ENCODE results near the gene GPC6. TPM values are rescaled to one million over a fixed set of nuclear protein-coding genes. Genes with fewer than 3 reads are reported as not detected.
A peak's percentile ranks its signal among the peaks of the same experiment; 100 is the strongest.

GPC6 gene
- total RNA-seq, 1 donor from 2014 or later, result 8.4 TPM

GRCh38 chr13:93420887-93421286, 194.3 kb downstream of the GPC6 start:
- no peaks in the 10 kb centered on the region for H3K4me1 ChIP-seq
- DNase-seq, result no peak
- no peak overlapping the region for H3K27ac ChIP-seq
- ATAC-seq, result no peak
- TF ChIP-seq CTCF (IDR thresholded peaks at IDR 0.05), result no peak
- H3K27me3 ChIP-seq, result no peaks in the 10 kb centered on the region
- H3K36me3 ChIP-seq, result no peaks in the 10 kb centered on the region
- H3K4me3 ChIP-seq, result no peak overlapping the region
- intact Hi-C loops (cut with DNase I), result no loop called here
- no peaks in the 10 kb centered on the region for H3K9me3 ChIP-seq

GRCh38 chr13:93422980-93423543, 196.5 kb downstream of the GPC6 start:
- Histone ChIP-seq H3K4me3 (no peak overlapping the region), H3K4me1 (no peaks in the 10 kb centered on the region), H3K9me3 (no peaks in the 10 kb centered on the region), H3K27ac (peak overlapping the region; percentile 44), H3K36me3 (no peaks in the 10 kb centered on the region), H3K27me3 (no peaks in the 10 kb centered on the region)
- intact Hi-C loops (cut with DNase I), result no loop called here
- ATAC-seq, result no peak
- no peak for DNase-seq
- no peak for TF ChIP-seq CTCF (IDR thresholded peaks at IDR 0.05)

- no peak for TF ChIP-seq CTCF (IDR thresholded peaks at IDR 0.05)
- Histone ChIP-seq H3K4me1 (no peaks in the 10 kb centered on the region), H3K36me3 (no peaks in the 10 kb centered on the region), H3K9me3 (no peaks in the 10 kb centered on the region), H3K27ac (no peak overlapping the region), H3K4me3 (no peak overlapping the region), H3K27me3 (no peaks in the 10 kb centered on the region)
- intact Hi-C loops (cut with DNase I), result no loop called here
- ATAC-seq (no peak), DNase-seq (no peak)
These were observed 198.8 kb downstream of the GPC6 start for GRCh38 chr13:93425411-93425810.

- no peak for TF ChIP-seq CTCF (IDR thresholded peaks at IDR 0.05)
- no peak overlapping the region for H3K27ac ChIP-seq
- no peaks in the 10 kb centered on the region for H3K4me1 ChIP-seq
- no peaks in the 10 kb centered on the region for H3K9me3 ChIP-seq
- no peaks in the 10 kb centered on the region for H3K27me3 ChIP-seq
- H3K36me3 ChIP-seq, result no peaks in the 10 kb centered on the region
- intact Hi-C loops (cut with DNase I), result no loop called here
- no peak for ATAC-seq
- no peak for DNase-seq
- no peak overlapping the region for H3K4me3 ChIP-seq
These were observed 203.8 kb downstream of the GPC6 start for GRCh38 chr13:93430381-93430780.

- no peak for ATAC-seq
- Histone ChIP-seq H3K9me3 (no peaks in the 10 kb centered on the region), H3K36me3 (no peaks in the 10 kb centered on the region), H3K4me3 (no peak overlapping the region), H3K4me1 (no peaks in the 10 kb centered on the region), H3K27me3 (no peaks in the 10 kb centered on the region), H3K27ac (no peak overlapping the region)
- intact Hi-C loops (cut with DNase I), result no loop called here
- DNase-seq, result no peak
- TF ChIP-seq CTCF (IDR thresholded peaks at IDR 0.05), result no peak
These were observed 209.0 kb downstream of the GPC6 start for GRCh38 chr13:93435651-93436050.

GRCh38 chr13:93437081-93437480, 210.5 kb downstream of the GPC6 start:
- Histone ChIP-seq H3K36me3 (no peaks in the 10 kb centered on the region), H3K27ac (no peak overlapping the region), H3K4me1 (no peaks in the 10 kb centered on the region), H3K9me3 (no peaks in the 10 kb centered on the region), H3K4me3 (no peak overlapping the region), H3K27me3 (no peaks in the 10 kb centered on the region)
- TF ChIP-seq CTCF (IDR thresholded peaks at IDR 0.05), result no peak
- intact Hi-C loops (cut with DNase I), result no loop called here
- no peak for DNase-seq
- ATAC-seq, result no peak

All from upper lobe of right lung (tissue), 1 donor.